ENCODE measurements around the gene MOCOS. TPM values are rescaled to one million over a fixed set of nuclear protein-coding genes. Genes with fewer than 3 reads are reported as not detected.
A peak's percentile ranks its signal among the peaks of the same experiment; 100 is the strongest.

The MOCOS gene
- total and polyA plus RNA-seq, 2 of the 8 experiments (the other 6 are each of a cell fraction or from before 2014, with no cell fraction given) = 4.7 to 5.8 TPM

DNA sequence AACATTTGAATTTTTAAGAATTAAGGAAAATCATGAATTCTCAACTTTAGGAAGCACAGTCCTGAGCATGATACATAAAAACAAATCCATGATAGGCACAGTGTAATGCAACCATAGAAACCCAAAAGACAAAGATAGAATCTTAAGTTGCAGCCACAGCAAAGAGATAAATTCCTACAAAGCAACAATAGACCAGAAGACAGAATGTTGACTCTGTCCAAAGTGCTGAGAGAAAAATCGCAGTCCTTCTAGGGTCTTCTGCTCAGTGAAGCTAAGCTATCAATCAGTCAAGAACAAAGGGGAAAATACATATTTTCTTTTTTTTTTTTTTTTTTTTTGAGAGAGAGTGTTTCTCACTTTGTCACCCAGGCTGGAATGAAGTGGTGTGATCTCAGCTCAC, 88.3 kb downstream of the MOCOS start:
- Histone ChIP-seq H3K79me2 (ENCODE audit: control insufficient read depth in 1 of 2, insufficient read depth in 2 of 2, low read length in 2 of 2) (no peaks in the 10 kb centered on the region), H2BK20ac (ENCODE audit: low read length) (no peak overlapping the region), H2BK120ac (replicated peaks; ENCODE audit: low read depth, low read length) (no peak overlapping the region), H3K4me2 (ENCODE audit: insufficient read depth in 1 of 2, low read depth in 2 of 2, low read length in 2 of 2) (no peak overlapping the region), H3K23me2 (ENCODE audit: low read depth, low read length) (no peaks in the 10 kb centered on the region), H4K5ac (ENCODE audit: insufficient read length, low read depth, low read length) (no peak overlapping the region), H3K36me3 (ENCODE audit: control insufficient read depth in 2 of 4, insufficient read depth in 4 of 4, low read length in 3 of 4) (no peaks in the 10 kb centered on the region), H4K8ac (ENCODE audit: extremely low read depth, insufficient read depth, low read length) (no peak overlapping the region), H2BK5ac (ENCODE audit: low read depth, low read length) (no peak overlapping the region), H4K91ac (replicated peaks; ENCODE audit: insufficient read length, low read length) (no peak overlapping the region), H2AFZ (ENCODE audit: low read length) (no peak overlapping the region), H3K14ac (ENCODE audit: insufficient read length) (no peak overlapping the region), H3K4me1 (replicated peaks in 1 of 4; ENCODE audit: control insufficient read depth in 3 of 4, insufficient read depth in 4 of 4, low read length in 3 of 4) (no peaks in the 10 kb centered on the region), H3K9me3 (ENCODE audit: insufficient read depth in 2 of 2, low read depth in 1 of 2, low read length in 1 of 2) (no peaks in the 10 kb centered on the region), H3K23ac (ENCODE audit: insufficient read length) (no peak overlapping the region), H3K18ac (ENCODE audit: extremely low read depth, low read length) (no peak overlapping the region), H3K56ac (replicated peaks; ENCODE audit: insufficient read length, low read depth, low read length) (no peak overlapping the region), H3K27ac (ENCODE audit: low read depth, low read length) (no peak overlapping the region), H3K79me1 (ENCODE audit: low read depth, low read length) (no peaks in the 10 kb centered on the region), H3K27me3 (replicated peaks in 1 of 4; ENCODE audit: control insufficient read depth in 3 of 4, extremely low read depth in 1 of 4, insufficient read depth in 3 of 4, low read length in 3 of 4) (no peaks in the 10 kb centered on the region), H3K4ac (replicated peaks; ENCODE audit: insufficient read length, low read depth, low read length) (no peak overlapping the region), H3K9ac (replicated peaks in 1 of 4; ENCODE audit: extremely low read depth in 1 of 4, low read depth in 3 of 4, low read length in 3 of 4) (no peak overlapping the region), H2BK12ac (ENCODE audit: low read depth, low read length) (no peak overlapping the region), H2AK5ac (ENCODE audit: low read depth, low read length) (no peak overlapping the region), H4K20me1 (replicated peaks in 1 of 2; ENCODE audit: control insufficient read depth in 1 of 2, insufficient read depth in 2 of 2, low read length in 2 of 2) (no peaks in the 10 kb centered on the region), H3K4me3 (ENCODE audit: extremely low read depth in 1 of 4, insufficient read depth in 2 of 4, low read depth in 3 of 4, low read length in 4 of 4) (no peak overlapping the region), H2BK15ac (ENCODE audit: low read length) (no peak overlapping the region)
- CTCF ChIA-PET (ENCODE audit: partially characterized antibody) = interaction anchor here (1.0 to 1.2 kb wide), 2 partner anchors 9 to 259 kb away, joined by 3 to 4 read pairs; no protein-coding TSS in a partner anchor
- FAIRE-seq (peak; percentile 62), DNase-seq (ENCODE audit: low read depth in 1 of 2, low spot score in 2 of 2) (no peak)
- POLR2A ChIA-PET (ENCODE audit: partially characterized antibody) = no interaction called here
- WGBS, 2 experiments (ENCODE audit: extremely low coverage in 1 of 2, insufficient coverage in 1 of 2, insufficient read length in 1 of 2, insufficient replicate concordance in 2 of 2, low coverage in 1 of 2, low lambda C conversion rate in 2 of 2, missing lambda C conversion rate in 1 of 2) = 89% methylated on average over 1 of the region's 1 CpG; no CpG with 5 or more reads in 1 of the 2 experiments
- TF ChIP-seq KDM5A (IDR thresholded peaks at IDR 0.05; ENCODE audit: low read length) (no peak), BACH1 (IDR thresholded peaks at IDR 0.05; ENCODE audit: low read length) (no peak), CEBPB (IDR thresholded peaks at IDR 0.05; ENCODE audit: low read depth, low read length) (no peak), EP300 (IDR thresholded peaks at IDR 0.05; ENCODE audit: borderline replicate concordance in 1 of 2, low read depth in 2 of 2, low read length in 2 of 2) (no peak), HDAC2 (IDR thresholded peaks at IDR 0.05; ENCODE audit: borderline replicate concordance in 1 of 2, low read depth in 2 of 2, low read length in 2 of 2) (no peak), PHF8 (conservative IDR thresholded peaks at IDR 0.05; ENCODE audit: low read depth, low read length) (no peak), JUN (IDR thresholded peaks at IDR 0.05; ENCODE audit: low read depth, low read length) (no peak), YY1 (IDR thresholded peaks at IDR 0.05; ENCODE audit: low read depth, low read length) (no peak), SRF (IDR thresholded peaks at IDR 0.05; ENCODE audit: low read depth, low read length) (no peak), TAF7 (optimal IDR thresholded peaks at IDR 0.05; ENCODE audit: borderline replicate concordance, low read depth, low read length) (no peak), KDM1A (IDR thresholded peaks at IDR 0.05; ENCODE audit: borderline replicate concordance, low read length) (no peak), RXRA (IDR thresholded peaks at IDR 0.05; ENCODE audit: insufficient read depth, low read depth, low read length) (no peak), CTBP2 (IDR thresholded peaks at IDR 0.05; ENCODE audit: borderline replicate concordance, insufficient read depth, insufficient read length, low read length) (no peak), CBX8 (IDR thresholded peaks at IDR 0.05; ENCODE audit: borderline replicate concordance, low read depth, low read length) (no peak)

All from H1 (cell line).